H1 (cell line): Measurements from ENCODE around the gene C19orf73. TPM values are rescaled to one million over a fixed set of nuclear protein-coding genes. Genes with fewer than 3 reads are reported as not detected.
A peak's percentile ranks its signal among the peaks of the same experiment; 100 is the strongest.

ENCODE experiments used
- CTCF ChIA-PET: fragments of 300-600 bp; sonication (Branson Sonifier 250); formaldehyde crosslinking; loops from one replicate; lab custom pipeline; 2021; ENCODE audit not compliant: partially characterized antibody; lab: Charles Lee
- POLR2A ChIA-PET: fragments of 300-600 bp; sonication (Branson Sonifier 250); formaldehyde crosslinking; loops from one replicate; lab custom pipeline; 2021; ENCODE audit warnings: inconsistent platforms; ENCODE audit not compliant: partially characterized antibody; lab: Charles Lee
- DNase-seq, 2 experiments: peaks; one replicate each; pipeline versions ENCODE4 v3.0.0 to v3.0.0-alpha.2; 2010 to 2022; ENCODE audit warnings: low spot score in 2 of 2, low read depth in 1 of 2, mixed read lengths in 1 of 2
- FAIRE-seq: peaks from 2 replicates; lab custom pipeline; 2011; peaks lifted over from hg19 to GRCh38; lab: Jason Lieb, UNC
- H2AFZ ChIP-seq: 2 replicates; pipeline ENCODE4 v1.8.1; 2012; ENCODE audit warnings: low read length, inconsistent platforms
- H2AK5ac ChIP-seq: 2 replicates; pipeline ENCODE4 v1.6.1; 2013; ENCODE audit warnings: low read depth, low read length
- H2BK120ac ChIP-seq: replicated peaks from 2 replicates; pipeline ENCODE3; 2013; ENCODE audit warnings: low read depth, low read length, inconsistent platforms
- H2BK12ac ChIP-seq: 2 replicates; pipeline ENCODE4 v1.6.1; 2013; ENCODE audit warnings: low read depth, low read length
- H2BK15ac ChIP-seq: 2 replicates; pipeline ENCODE4 v1.6.1; 2013; ENCODE audit warnings: low read length
- H2BK20ac ChIP-seq: 2 replicates; pipeline ENCODE4 v1.6.1; 2013; ENCODE audit warnings: low read length
- H2BK5ac ChIP-seq: 2 replicates; pipeline ENCODE4 v1.6.1; 2013; ENCODE audit warnings: low read depth, low read length
- H3K14ac ChIP-seq: 2 replicates; pipeline ENCODE4 v1.6.1; 2013; ENCODE audit warnings: inconsistent platforms; ENCODE audit not compliant: insufficient read length
- H3K18ac ChIP-seq: 2 replicates; pipeline ENCODE4 v1.6.1; 2013; ENCODE audit warnings: low read length; ENCODE audit errors: extremely low read depth
- H3K23ac ChIP-seq: 2 replicates; pipeline ENCODE4 v1.6.1; 2013; ENCODE audit warnings: inconsistent platforms; ENCODE audit not compliant: insufficient read length
- H3K23me2 ChIP-seq: 2 replicates; pipeline ENCODE4 v1.6.1; 2013; ENCODE audit warnings: low read depth, low read length
- H3K27ac ChIP-seq: 2 replicates; pipeline ENCODE4 v1.6.1; 2011; ENCODE audit warnings: low read depth, low read length, inconsistent platforms
- H3K27me3 ChIP-seq, 4 experiments: replicated peaks in 1 of 4; 1 replicate in 1 of 4; 2 replicates in 3 of 4; pipeline versions ENCODE4 v1.6.1 to v1.8.1; 2011 to 2013; ENCODE audit warnings: low read length in 3 of 4, mild to moderate bottlenecking in 3 of 4, inconsistent platforms in 2 of 4, mixed read lengths in 2 of 4, moderate library complexity in 1 of 4; ENCODE audit not compliant: control insufficient read depth in 3 of 4, insufficient read depth in 3 of 4; ENCODE audit errors: extremely low read depth in 1 of 4
- H3K36me3 ChIP-seq, 4 experiments: 2 replicates each; pipeline versions ENCODE4 v1.6.1 to v1.8.1; 2011 to 2013; ENCODE audit warnings: mild to moderate bottlenecking in 4 of 4, low read length in 3 of 4, moderate library complexity in 2 of 4, control low read depth in 1 of 4, inconsistent platforms in 1 of 4; ENCODE audit not compliant: insufficient read depth in 4 of 4, control insufficient read depth in 2 of 4
- H3K4ac ChIP-seq: replicated peaks from 2 replicates; pipeline ENCODE3; 2013; ENCODE audit warnings: low read length, low read depth, mixed read lengths, inconsistent platforms; ENCODE audit not compliant: insufficient read length
- H3K4me1 ChIP-seq, 4 experiments: replicated peaks in 1 of 4; 1 replicate in 1 of 4; 2 replicates in 3 of 4; pipeline versions ENCODE4 v1.6.1 to v1.8.1; 2011 to 2013; ENCODE audit warnings: low read length in 3 of 4, inconsistent platforms in 2 of 4, mixed read lengths in 1 of 4; ENCODE audit not compliant: insufficient read depth in 4 of 4, control insufficient read depth in 3 of 4
- H3K4me2 ChIP-seq, 2 experiments: 2 replicates each; pipeline versions ENCODE4 v1.6.1 to v1.8.1; 2011 to 2013; ENCODE audit warnings: low read depth in 2 of 2, low read length in 2 of 2, control low read depth in 1 of 2, inconsistent platforms in 1 of 2, mild to moderate bottlenecking in 1 of 2; ENCODE audit not compliant: insufficient read depth in 1 of 2
- H3K4me3 ChIP-seq, 4 experiments: fragments of 200-600, 300-600 bp in 1 of 4; sonication (generic), shearing (Covaris generic), sonication (Bioruptor Twin) in 1 of 4; 2 replicates each; pipeline versions ENCODE4 v1.5.1 to v1.8.1; 2011 to 2016; ENCODE audit warnings: low read length in 4 of 4, low read depth in 3 of 4, control low read depth in 2 of 4, inconsistent platforms in 2 of 4, mild to moderate bottlenecking in 2 of 4, mixed read lengths in 1 of 4, moderate library complexity in 1 of 4; ENCODE audit not compliant: insufficient read depth in 2 of 4; ENCODE audit errors: extremely low read depth in 1 of 4
- H3K56ac ChIP-seq: replicated peaks from 2 replicates; pipeline ENCODE3; 2013; ENCODE audit warnings: low read depth, mild to moderate bottlenecking, mixed read lengths, low read length, inconsistent platforms; ENCODE audit not compliant: insufficient read length
- H3K79me1 ChIP-seq: 2 replicates; pipeline ENCODE4 v1.6.1; 2013; ENCODE audit warnings: low read depth, low read length, control low read depth
- H3K79me2 ChIP-seq, 2 experiments: 2 replicates each; pipeline versions ENCODE4 v1.6.1 to v1.8.1; 2012 to 2013; ENCODE audit warnings: low read length in 2 of 2, mild to moderate bottlenecking in 2 of 2, inconsistent platforms in 1 of 2; ENCODE audit not compliant: insufficient read depth in 2 of 2, control insufficient read depth in 1 of 2
- H3K9ac ChIP-seq, 4 experiments: replicated peaks in 1 of 4; 1 replicate in 1 of 4; 2 replicates in 3 of 4; pipeline versions ENCODE4 v1.6.1 to v1.8.1; 2011 to 2013; ENCODE audit warnings: low read depth in 3 of 4, low read length in 3 of 4, control low read depth in 2 of 4, mild to moderate bottlenecking in 2 of 4, moderate library complexity in 2 of 4, inconsistent platforms in 1 of 4; ENCODE audit errors: extremely low read depth in 1 of 4
- H3K9me3 ChIP-seq, 2 experiments: 2 replicates each; pipeline versions ENCODE4 v1.6.1 to v1.8.1; 2012 to 2013; ENCODE audit warnings: mild to moderate bottlenecking in 2 of 2, moderate library complexity in 2 of 2, control low read depth in 1 of 2, inconsistent platforms in 1 of 2, low read depth in 1 of 2, low read length in 1 of 2, mixed read lengths in 1 of 2; ENCODE audit not compliant: insufficient read depth in 2 of 2
- H4K20me1 ChIP-seq, 2 experiments: replicated peaks in 1 of 2; 2 replicates each; pipeline versions ENCODE3 to v1.8.1; 2011 to 2013; ENCODE audit warnings: inconsistent platforms in 2 of 2, low read length in 2 of 2, mild to moderate bottlenecking in 1 of 2; ENCODE audit not compliant: insufficient read depth in 2 of 2, control insufficient read depth in 1 of 2
- H4K5ac ChIP-seq: 2 replicates; pipeline ENCODE4 v1.6.1; 2013; ENCODE audit warnings: low read length, low read depth, mixed read lengths, inconsistent platforms; ENCODE audit not compliant: insufficient read length
- H4K8ac ChIP-seq: 2 replicates; pipeline ENCODE4 v1.8.0; 2013; ENCODE audit warnings: mild to moderate bottlenecking, moderate library complexity, low read length, inconsistent platforms; ENCODE audit not compliant: insufficient read depth; ENCODE audit errors: extremely low read depth
- H4K91ac ChIP-seq: replicated peaks from 2 replicates; pipeline ENCODE3; 2013; ENCODE audit warnings: low read length, mixed read lengths, inconsistent platforms; ENCODE audit not compliant: insufficient read length
- NANOG ChIP-seq: IDR thresholded peaks from 2 replicates; pipeline ENCODE4 v1.6.1; 2011; ENCODE audit warnings: low read length, low read depth, mild to moderate bottlenecking, inconsistent platforms; ENCODE audit not compliant: insufficient read depth, poor library complexity, severe bottlenecking
- POLR2AphosphoS5 ChIP-seq: IDR thresholded peaks from 2 replicates; pipeline ENCODE4 v1.6.1; 2011; ENCODE audit warnings: low read depth, low read length
- TAF1 ChIP-seq: IDR thresholded peaks from 2 replicates; pipeline ENCODE4 v1.6.1; 2011; ENCODE audit warnings: mild to moderate bottlenecking, low read depth, low read length
- WGBS, 2 experiments: shearing (Covaris generic) in 1 of 2; methylation state at CpG; one replicate each; pipeline versions ENCODE4 v1.1.6 to v1.1.7; 2013 to 2015; ENCODE audit warnings: low lambda C conversion rate in 2 of 2, mixed read lengths in 2 of 2, inconsistent platforms in 1 of 2, low coverage in 1 of 2, missing lambda C conversion rate in 1 of 2; ENCODE audit not compliant: insufficient replicate concordance in 2 of 2, insufficient coverage in 1 of 2, insufficient read length in 1 of 2; ENCODE audit errors: extremely low coverage in 1 of 2, missing lambda C conversion rate in 1 of 2; 5-methylcytosine and 5-hydroxymethylcytosine counted together
- polyA plus RNA-seq, 7 experiments: library from polyadenylated mRNA; depleted of rRNA in 3 of 7; stranded (reverse) in 5 of 7; unstranded in 2 of 7; fragments of >200 nt in 5 of 7; fragments of 200-250 nt in 2 of 7; gene quantifications; 1 replicate in 5 of 7; 2 replicates in 1 of 7; 4 replicates in 1 of 7; pipeline versions ENCODE4 v1.2.1 to v1.2.3, GENCODE V29; 2011 to 2013; ENCODE audit warnings: missing spikeins in 2 of 7, mixed read lengths in 2 of 7
- total RNA-seq: library from RNA; stranded (reverse); fragmentation: NEBNext Ultra II Directional; extraction: Animal tissue kit (Norgen Biotek cat#: 25700); gene quantifications from 2 replicates; pipeline ENCODE4 v1.2.1, GENCODE V29; 2021

The C19orf73 gene
- total and polyA plus RNA-seq, 2 of the 8 experiments (the other 6 are each of a cell fraction or from before 2014, with no cell fraction given), result 2.5 to 4.6 TPM

GRCh38 chr19:49098795-49099194, 20.1 kb downstream of the C19orf73 start:
- H3K79me2 ChIP-seq, result peaks cover 0 to 35% of the 10 kb centered on the region in 2 experiments; a peak in 1 of 4 replicates
- ChIA-PET POLR2A (interaction anchor here (1.5 to 10.1 kb wide), 4 partner anchors 8 to 51 kb away, joined by 5 to 67 read pairs (median 8); partner anchors contain the start of gene LIN7B), CTCF (interaction anchor here (1.0 to 3.8 kb wide), 17 partner anchors 11 to 126 kb away, joined by 3 to 38 read pairs (median 9); partner anchors contain the start of gene HRC)
- DNase-seq, result no peak
- no peak overlapping the region for H3K23ac ChIP-seq
- H3K4ac ChIP-seq, result no peak overlapping the region
- no peak overlapping the region for H2BK15ac ChIP-seq
- no peaks in the 10 kb centered on the region for H3K9me3 ChIP-seq
- no peak overlapping the region for H4K5ac ChIP-seq
- peaks cover 18 to 31% of the 10 kb centered on the region in 2 experiments for H4K20me1 ChIP-seq
- no peak overlapping the region for H3K4me2 ChIP-seq
- H2BK120ac ChIP-seq, result no peak overlapping the region
- no peak overlapping the region for H3K27ac ChIP-seq
- no peak overlapping the region for H3K14ac ChIP-seq
- H3K9ac ChIP-seq, result no peak overlapping the region
- no peak overlapping the region for H3K56ac ChIP-seq
- 88% methylated on average over 4 of the region's 4 CpGs; no CpG with 5 or more reads in 1 of the 2 experiments for WGBS, 2 experiments
- no peak overlapping the region for H2AFZ ChIP-seq
- no peak overlapping the region for H2BK20ac ChIP-seq
- no peaks in the 10 kb centered on the region for H3K23me2 ChIP-seq
- peaks cover 15% of the 10 kb centered on the region for H3K79me1 ChIP-seq
- no peak overlapping the region for H2BK12ac ChIP-seq
- no peak overlapping the region for H3K4me3 ChIP-seq
- no peak overlapping the region for H2AK5ac ChIP-seq
- H3K36me3 ChIP-seq, result peaks cover 34 to 67% (median 59%) of the 10 kb centered on the region in 4 experiments
- TF ChIP-seq TAF1, result no peak
- 0 out of 2 replicates have a peak, but pooled peaks have one; percentile 19 for TF ChIP-seq POLR2AphosphoS5
- TF ChIP-seq NANOG, result no peak
- H4K8ac ChIP-seq, result no peak overlapping the region; the same call in 1 of the 2 replicates
- no peak for FAIRE-seq
- H3K4me1 ChIP-seq, result no peaks in the 10 kb centered on the region
- H4K91ac ChIP-seq, result no peak overlapping the region
- H3K27me3 ChIP-seq, result no peaks in the 10 kb centered on the region
- H2BK5ac ChIP-seq, result no peak overlapping the region
- H3K18ac ChIP-seq, result no peak overlapping the region
